Stomach (tissue), 9 donors: ENCODE results near the gene ROBO3. TPM values are rescaled to one million over a fixed set of nuclear protein-coding genes. Genes with fewer than 3 reads are reported as not detected.

Experiments used
- DNase-seq, 2 donors: peaks; one replicate each; pipeline versions ENCODE4 v3.0.0 to v3.0.0-alpha.2; 2013 to 2019
- H3K27ac ChIP-seq, 5 donors: fragments of 200-600 bp in 4 of 5; sonication (generic) in 4 of 5; one replicate each; pipeline ENCODE4 v1.5.1; 2013 to 2019; ENCODE audit warnings: mild to moderate bottlenecking in 1 of 5, moderate library complexity in 1 of 5
- H3K27me3 ChIP-seq, 3 donors: fragments of 200-600 bp; sonication (generic); one replicate each; pipeline ENCODE4 v1.5.1; 2017 to 2019; ENCODE audit warnings: mixed run types in 1 of 3
- H3K36me3 ChIP-seq, 4 donors: fragments of 200-600 bp; sonication (generic); 1 replicate in 3 of 4; 2 replicates in 1 of 4; pipeline ENCODE4 v1.5.1; 2016 to 2019
- H3K4me1 ChIP-seq, 4 donors: fragments of 200-600 bp; sonication (generic); one replicate each; pipeline ENCODE4 v1.5.1; 2016 to 2019
- H3K4me3 ChIP-seq, 4 donors: fragments of 200-600 bp; sonication (generic) in 3 of 4; one replicate each; pipeline ENCODE4 v1.5.1; 2016 to 2019; ENCODE audit warnings: mild to moderate bottlenecking in 1 of 4
- H3K9me3 ChIP-seq, 4 donors: fragments of 200-600 bp; sonication (generic); one replicate each; pipeline ENCODE4 v1.5.1; 2016 to 2019
- CTCF ChIP-seq, 7 experiments: fragments of 450-650 bp in 4 of 7; fragments of 200-600 bp in 3 of 7; sonication (generic) in 3 of 7; IDR thresholded peaks; one replicate each; pipeline ENCODE4 v1.5.1; 2016 to 2019; ENCODE audit warnings: antibody characterized with exemption in 7 of 7, control low read depth in 2 of 7, mild to moderate bottlenecking in 1 of 7
- EP300 ChIP-seq: sonication (generic); formaldehyde crosslinking; IDR thresholded peaks from one replicate; pipeline ENCODE4 v1.6.1; 2017; ENCODE audit warnings: antibody characterized with exemption
- POLR2A ChIP-seq, 4 donors: fragments of 450-650 bp; IDR thresholded peaks; one replicate each; pipeline ENCODE4 v1.6.1; 2016; ENCODE audit warnings: antibody characterized with exemption in 4 of 4, control low read depth in 2 of 4, mild to moderate bottlenecking in 1 of 4, moderate library complexity in 1 of 4
- POLR2AphosphoS5 ChIP-seq, 3 donors: sonication (generic); formaldehyde crosslinking; IDR thresholded peaks; one replicate each; pipeline ENCODE4 v1.6.1; 2016; ENCODE audit warnings: antibody characterized with exemption in 3 of 3
- whole genome bisulfite sequencing, 5 donors: extraction: QIAGEN DNeasy Blood & Tissue Kit in 3 of 5; methylation state at CpG; one replicate each; pipeline versions ENCODE4 v1.1.5 to v1.1.7; 2013 to 2018; 5-methylcytosine and 5-hydroxymethylcytosine counted together
- intact Hi-C: fragments of 100-400 bp; cut with DNase I; formaldehyde crosslinking; loops from one replicate; pipeline ENCODE4 v1.15.1; 2023; ENCODE audit warnings: low total_unique reads
- polyA plus RNA-seq, 3 donors: library from polyadenylated mRNA; stranded (reverse); fragments of 200-250 nt; gene quantifications; one replicate each; pipeline ENCODE4 v1.2.3, GENCODE V29; 2013
- total RNA-seq, 5 donors: library from RNA; depleted of rRNA; stranded (reverse); fragments of >200 nt; gene quantifications; one replicate each; pipeline versions ENCODE4 v1.1.0 to v1.2.3, GENCODE V29; 2014 to 2016
- donor health status: healthy with polysubstance abuse.
- donor health status: Bipolar disorder and iron deficiency.
- donor health status: healthy.

The ROBO3 gene
- total and polyA plus RNA-seq, 8 donors, result 1.7 to 39.1 (median 5.1) TPM; not detected in 1

- Histone ChIP-seq H3K27ac (no peak overlapping the region), H3K4me1 (peaks cover 14 to 24% (median 22%) of the 10 kb centered on the region in 4 donors), H3K36me3 (no peaks in the 10 kb centered on the region), H3K4me3 (no peak overlapping the region), H3K9me3 (no peaks in the 10 kb centered on the region), H3K27me3 (peaks cover 0 to 68% (median 34%) of the 10 kb centered on the region in 3 donors)
- 88 to 95% (median 92%) methylated on average over 7 of the region's 7 CpGs for WGBS, 5 donors
- intact Hi-C loops, result no loop called here
- no peak for DNase-seq
- TF ChIP-seq POLR2A (IDR thresholded peaks at IDR 0.05), result no peak
- TF ChIP-seq CTCF (IDR thresholded peaks at IDR 0.05), result no peak
- no peak for TF ChIP-seq EP300
- no peak for TF ChIP-seq POLR2AphosphoS5 (IDR thresholded peaks at IDR 0.05)
Measured at GRCh38 chr11:124874571-124875255, 9.5 kb downstream of the ROBO3 start.

- H3K9me3 ChIP-seq, result no peaks in the 10 kb centered on the region
- DNase-seq, result no peak
- intact Hi-C loops, result no loop called here
- peaks cover 14 to 24% (median 22%) of the 10 kb centered on the region in 4 donors for H3K4me1 ChIP-seq
- 51 to 65% (median 57%) methylated on average over 3 of the region's 3 CpGs for WGBS, 5 donors
- TF ChIP-seq POLR2AphosphoS5 (IDR thresholded peaks at IDR 0.05), result no peak
- H3K27me3 ChIP-seq, result peaks cover 0 to 61% (median 27%) of the 10 kb centered on the region in 3 donors
- peak overlapping the region in 3 of 4 donors; percentile 58 to 75 (median 69) for H3K4me3 ChIP-seq
- H3K27ac ChIP-seq, result peak overlapping the region in 1 of 5 donors; percentile 89
- no peaks in the 10 kb centered on the region for H3K36me3 ChIP-seq
Measured at GRCh38 chr11:124875401-124875800, 10.2 kb downstream of the ROBO3 start.

- H3K9me3 ChIP-seq, result no peaks in the 10 kb centered on the region
- peak overlapping the region; percentile 84 to 91 (median 89) for H3K27ac ChIP-seq
- WGBS, 5 donors, result 1 to 3% (median 1%) methylated on average over 47 to 69 of the region's 69 CpGs
- peak overlapping the region; percentile 49 to 75 (median 64) for H3K4me3 ChIP-seq
- peaks cover 0 to 53% (median 20%) of the 10 kb centered on the region in 3 donors for H3K27me3 ChIP-seq
- intact Hi-C loops, result no loop called here
- H3K4me1 ChIP-seq, result peaks cover 14 to 24% (median 22%) of the 10 kb centered on the region in 4 donors
- TF ChIP-seq POLR2A (IDR thresholded peaks at IDR 0.05) (no peak), CTCF (IDR thresholded peaks at IDR 0.05) (peak in 5 of 7 experiments; percentile 57 to 73 (median 60)), EP300 (no peak), POLR2AphosphoS5 (IDR thresholded peaks at IDR 0.05) (peak; percentile 9 to 69 (median 52))
- DNase-seq, result peak; percentile 82 to 97
- no peaks in the 10 kb centered on the region for H3K36me3 ChIP-seq
Measured at GRCh38 chr11:124875943-124876817, 10.9 kb downstream of the ROBO3 start.

- no peaks in the 10 kb centered on the region for H3K36me3 ChIP-seq
- no peaks in the 10 kb centered on the region for H3K9me3 ChIP-seq
- intact Hi-C loops, result no loop called here
- WGBS, 5 donors, result 24 to 39% (median 26%) methylated on average over 30 of the region's 30 CpGs
- peak in 1 of 2 donors; percentile 60 for DNase-seq
- H3K27me3 ChIP-seq, result peaks cover 0 to 45% (median 17%) of the 10 kb centered on the region in 3 donors
- peaks cover 16 to 28% (median 24%) of the 10 kb centered on the region in 4 donors for H3K4me1 ChIP-seq
- TF ChIP-seq CTCF (IDR thresholded peaks at IDR 0.05) (no peak), POLR2A (IDR thresholded peaks at IDR 0.05) (no peak), POLR2AphosphoS5 (IDR thresholded peaks at IDR 0.05) (no peak), EP300 (no peak)
- peak overlapping the region; percentile 49 to 75 (median 64) for H3K4me3 ChIP-seq
- peak overlapping the region in 4 of 5 donors; percentile 88 to 91 (median 90) for H3K27ac ChIP-seq
Measured at GRCh38 chr11:124876818-124877630, 11.8 kb downstream of the ROBO3 start.
